ENCODE results near the gene CPEB2. TPM values are rescaled to one million over a fixed set of nuclear protein-coding genes. Genes with fewer than 3 reads are reported as not detected.

The CPEB2 gene
- total and polyA plus RNA-seq, 12 donors, result 3.2 to 15.8 (median 8.7) TPM

GRCh38 chr4:15012017-15012788 is 9.9 kb downstream of the CPEB2 start:
- Histone ChIP-seq H3K4me3 (no peak overlapping the region), H3K36me3 (replicated peaks in 1 of 2) (peaks cover 0 to 13% of the 10 kb centered on the region in 2 donors), H3K27ac (no peak overlapping the region), H3K27me3 (no peaks in the 10 kb centered on the region), H3K4me1 (replicated peaks in 1 of 2) (peaks cover 3 to 41% of the 10 kb centered on the region in 2 donors), H3K9me3 (replicated peaks in 1 of 3) (no peaks in the 10 kb centered on the region)
- 85 to 92% (median 88%) methylated on average over 3 of the region's 3 CpGs for WGBS, 4 donors
- TF ChIP-seq POLR2A (IDR thresholded peaks at IDR 0.05) (no peak), CTCF (IDR thresholded peaks at IDR 0.05) (no peak)
- DNase-seq, result no peak
- intact Hi-C loops (cut with DNase I), result no loop called here

GRCh38 chr4:15013585-15013984 is 11.3 kb downstream of the CPEB2 start:
- Histone ChIP-seq H3K9me3 (replicated peaks in 1 of 3) (no peaks in the 10 kb centered on the region), H3K4me1 (replicated peaks in 1 of 2) (peaks cover 3 to 40% of the 10 kb centered on the region in 2 donors), H3K4me3 (no peak overlapping the region), H3K27ac (no peak overlapping the region), H3K36me3 (replicated peaks in 1 of 2) (peaks cover 0 to 5% of the 10 kb centered on the region in 2 donors), H3K27me3 (no peaks in the 10 kb centered on the region)
- TF ChIP-seq POLR2A (IDR thresholded peaks at IDR 0.05), result no peak
- TF ChIP-seq CTCF (IDR thresholded peaks at IDR 0.05), result no peak
- intact Hi-C loops (cut with DNase I), result no loop called here
- no peak for DNase-seq

- Histone ChIP-seq H3K36me3 (replicated peaks in 1 of 2) (peaks cover 0 to 3% of the 10 kb centered on the region in 2 donors), H3K27ac (no peak overlapping the region), H3K27me3 (no peaks in the 10 kb centered on the region), H3K4me1 (replicated peaks in 1 of 2) (peaks cover 0 to 33% of the 10 kb centered on the region in 2 donors), H3K4me3 (no peak overlapping the region), H3K9me3 (replicated peaks in 1 of 3) (no peaks in the 10 kb centered on the region)
- DNase-seq, result no peak
- no peak for TF ChIP-seq POLR2A (IDR thresholded peaks at IDR 0.05)
- TF ChIP-seq CTCF (IDR thresholded peaks at IDR 0.05), result no peak
- intact Hi-C loops (cut with DNase I), result no loop called here
- WGBS, 4 donors, result 84 to 89% (median 87%) methylated on average over 1 of the region's 1 CpG
Measured at GRCh38 chr4:15015170-15015569, 12.9 kb downstream of the CPEB2 start.

GRCh38 chr4:15018361-15018760 is 16.1 kb downstream of the CPEB2 start:
- H3K4me1 ChIP-seq (replicated peaks in 1 of 2), result peaks cover 0 to 32% of the 10 kb centered on the region in 2 donors
- no peak overlapping the region for H3K27ac ChIP-seq
- no peaks in the 10 kb centered on the region for H3K27me3 ChIP-seq
- no peak overlapping the region for H3K4me3 ChIP-seq
- intact Hi-C loops (cut with DNase I), result no loop called here
- H3K9me3 ChIP-seq (replicated peaks in 1 of 3), result peaks cover 0 to 9% (median 0%) of the 10 kb centered on the region in 3 donors
- peaks cover 0 to 3% of the 10 kb centered on the region in 2 donors for H3K36me3 ChIP-seq (replicated peaks in 1 of 2)
- TF ChIP-seq POLR2A (IDR thresholded peaks at IDR 0.05), result no peak
- TF ChIP-seq CTCF (IDR thresholded peaks at IDR 0.05), result no peak
- no peak for DNase-seq

Data from adrenal gland (tissue), 12 donors.